IMR-90 (cell line): ENCODE results near the gene COLEC12. TPM values are rescaled to one million over a fixed set of nuclear protein-coding genes. Genes with fewer than 3 reads are reported as not detected.

Experiments used
- ATAC-seq: fragments of 200-7000 bp; cut with Tn5 transposase; 2 replicates; pipeline ENCODE4 v1.9.1; 2020; ENCODE audit warnings: low read depth, mild to moderate bottlenecking, moderate library complexity
- BruUV-seq: library from RNA; stranded (reverse); fragments of 400-500 nt; replicated peaks from 2 replicates; lab custom pipeline; 2021; lab: Mats Ljungman, UMichigan
- CTCF ChIA-PET: fragments of 300-600 bp; formaldehyde crosslinking; extraction: SDS; loops from one replicate; lab custom pipeline; 2021; ENCODE audit warnings: antibody characterized with exemption; lab: Yijun Ruan, JAX
- POLR2A ChIA-PET: fragments of 300-600 bp; sonication (Branson Sonifier 250); formaldehyde crosslinking; loops from one replicate; lab custom pipeline; 2022; ENCODE audit warnings: antibody characterized with exemption; ENCODE audit not compliant: unreplicated experiment; lab: Charles Lee
- DNase-seq: peaks from one replicate; pipeline ENCODE4 v3.0.0; 2013
- H2AFZ ChIP-seq: replicated peaks from 2 replicates; pipeline ENCODE3; 2013; ENCODE audit warnings: low read length, mild to moderate bottlenecking; ENCODE audit not compliant: poor library complexity
- H2AK5ac ChIP-seq: 2 replicates; pipeline ENCODE4 v1.6.1; 2013; ENCODE audit warnings: low read depth, low read length, inconsistent platforms
- H2AK9ac ChIP-seq: replicated peaks from 2 replicates; pipeline ENCODE3; 2013; ENCODE audit warnings: mild to moderate bottlenecking, low read depth, low read length, moderate library complexity; ENCODE audit not compliant: poor library complexity
- H2BK120ac ChIP-seq: 2 replicates; pipeline ENCODE4 v1.6.1; 2013; ENCODE audit warnings: low read depth, low read length, inconsistent platforms
- H2BK15ac ChIP-seq: 3 replicates; pipeline ENCODE4 v1.6.1; 2013; ENCODE audit warnings: low read depth, low read length, inconsistent platforms
- H2BK20ac ChIP-seq: 2 replicates; pipeline ENCODE4 v1.6.1; 2013; ENCODE audit warnings: low read depth, mild to moderate bottlenecking, inconsistent platforms, low read length, moderate library complexity
- H2BK5ac ChIP-seq: 2 replicates; pipeline ENCODE4 v1.6.1; 2013; ENCODE audit warnings: mild to moderate bottlenecking, low read depth, low read length, inconsistent platforms; ENCODE audit not compliant: poor library complexity, severe bottlenecking
- H3K14ac ChIP-seq: replicated peaks from 2 replicates; pipeline ENCODE4 v1.6.1; 2013; ENCODE audit warnings: low read depth, low read length, inconsistent platforms
- H3K18ac ChIP-seq: 2 replicates; pipeline ENCODE4 v1.6.1; 2013; ENCODE audit warnings: low read depth, low read length, control low read depth
- H3K23ac ChIP-seq: 2 replicates; pipeline ENCODE4 v1.6.1; 2013; ENCODE audit warnings: low read depth, low read length, inconsistent platforms
- H3K27ac ChIP-seq: 2 replicates; pipeline ENCODE4 v1.5.1; 2013; ENCODE audit warnings: mild to moderate bottlenecking, control low read depth, low read length; ENCODE audit not compliant: insufficient read depth
- H3K27me3 ChIP-seq: 2 replicates; pipeline ENCODE4 v1.6.1; 2013; ENCODE audit warnings: low read length; ENCODE audit not compliant: control insufficient read depth, insufficient read depth
- H3K36me3 ChIP-seq: 2 replicates; pipeline ENCODE4 v1.6.1; 2013; ENCODE audit warnings: low read length, mixed read lengths; ENCODE audit not compliant: control insufficient read depth, insufficient read depth
- H3K4ac ChIP-seq: 2 replicates; pipeline ENCODE4 v1.6.1; 2013; ENCODE audit warnings: low read depth, low read length, inconsistent platforms
- H3K4me1 ChIP-seq: 2 replicates; pipeline ENCODE4 v1.6.1; 2013; ENCODE audit warnings: low read length, mixed read lengths; ENCODE audit not compliant: control insufficient read depth, insufficient read depth
- H3K4me2 ChIP-seq: 2 replicates; pipeline ENCODE4 v1.6.1; 2013; ENCODE audit warnings: low read depth, mild to moderate bottlenecking, control low read depth, low read length, moderate library complexity
- H3K4me3 ChIP-seq: 2 replicates; pipeline ENCODE4 v1.5.1; 2013; ENCODE audit warnings: low read depth, mild to moderate bottlenecking, control low read depth, low read length, moderate library complexity; ENCODE audit not compliant: insufficient read depth
- H3K56ac ChIP-seq: 2 replicates; pipeline ENCODE4 v1.6.1; 2013; ENCODE audit warnings: low read length, inconsistent platforms; ENCODE audit not compliant: insufficient read depth; ENCODE audit errors: extremely low read depth
- H3K79me1 ChIP-seq, 2 experiments: 2 replicates each; pipeline ENCODE4 v1.6.1; 2013; ENCODE audit warnings: low read length in 2 of 2, inconsistent platforms in 1 of 2, low read depth in 1 of 2
- H3K9ac ChIP-seq: 2 replicates; pipeline ENCODE4 v1.6.1; 2013; ENCODE audit warnings: low read depth, low read length, control low read depth
- H3K9me1 ChIP-seq: 2 replicates; pipeline ENCODE4 v1.6.1; 2013; ENCODE audit warnings: low read length, inconsistent platforms; ENCODE audit not compliant: insufficient read depth
- H3K9me3 ChIP-seq: 2 replicates; pipeline ENCODE4 v1.6.1; 2013; ENCODE audit warnings: low read length; ENCODE audit not compliant: control insufficient read depth, insufficient read depth
- H4K20me1 ChIP-seq: 2 replicates; pipeline ENCODE4 v1.6.1; 2013; ENCODE audit warnings: low read length, inconsistent platforms; ENCODE audit not compliant: insufficient read depth
- H4K5ac ChIP-seq: 2 replicates; pipeline ENCODE4 v1.6.1; 2013; ENCODE audit warnings: mild to moderate bottlenecking, low read depth, low read length, control low read depth
- H4K8ac ChIP-seq, 2 experiments: 2 replicates each; pipeline ENCODE4 v1.6.1; 2013; ENCODE audit warnings: low read depth in 2 of 2, low read length in 2 of 2, control low read depth in 1 of 2, inconsistent platforms in 1 of 2
- H4K91ac ChIP-seq: 2 replicates; pipeline ENCODE4 v1.6.1; 2013; ENCODE audit warnings: low read depth, low read length, inconsistent platforms; ENCODE audit not compliant: insufficient read depth
- CEBPB ChIP-seq: IDR thresholded peaks from 2 replicates; pipeline ENCODE4 v1.6.1; 2012; ENCODE audit warnings: low read depth, low read length, improper control_type of control experiment
- MAZ ChIP-seq: IDR thresholded peaks from 2 replicates; pipeline ENCODE4 v1.6.1; 2012; ENCODE audit warnings: low read depth, mild to moderate bottlenecking, low read length, improper control_type of control experiment, moderate library complexity, borderline replicate concordance
- RCOR1 ChIP-seq: IDR thresholded peaks from 2 replicates; pipeline ENCODE4 v1.6.1; 2012; ENCODE audit warnings: mild to moderate bottlenecking, low read length, improper control_type of control experiment; ENCODE audit not compliant: insufficient replicate concordance
- WGBS, 2 experiments: methylation state at CpG; one replicate each; pipeline versions ENCODE4 v1.1.5 to v1.1.7; 2013; ENCODE audit warnings: missing lambda C conversion rate in 2 of 2; ENCODE audit not compliant: insufficient read length in 1 of 2; ENCODE audit errors: extremely low coverage in 2 of 2; 5-methylcytosine and 5-hydroxymethylcytosine counted together
- dilution Hi-C: fragments of 300-500 bp; cut with HindIII; formaldehyde crosslinking; loops from one replicate; pipeline ENCODE4 v1.14.3; 2018; ENCODE audit warnings: low sequenced_read_pairs; ENCODE audit not compliant: unreplicated experiment
- in situ Hi-C: fragments of 300-500 bp; cut with MboI; formaldehyde crosslinking; loops from 3 replicates; pipeline ENCODE4 v1.14.3; 2019; ENCODE audit warnings: low sequenced_read_pairs, inconsistent platforms, mixed read lengths
- intact Hi-C: fragments of 100-400 bp; cut with micrococcal nuclease; formaldehyde crosslinking; loops from 2 replicates; pipeline ENCODE4 v1.10.0; 2022
- polyA plus RNA-seq, 3 experiments: library from polyadenylated mRNA; depleted of rRNA; stranded (reverse); fragments of >200 nt; gene quantifications; 2 replicates each; pipeline ENCODE4 v1.2.3, GENCODE V29; 2012; ENCODE audit warnings: low replicate concordance in 1 of 3
- total RNA-seq: library from RNA; depleted of rRNA; stranded (reverse); fragments of >200 nt; gene quantifications from 2 replicates; pipeline ENCODE4 v1.2.3, GENCODE V29; 2012

COLEC12 gene
- total and polyA plus RNA-seq, 2 of the 4 experiments (the other 2 are of a cell fraction) = 1.0 to 2.3 TPM

- Histone ChIP-seq H3K14ac (no peak overlapping the region), H3K79me1 (no peaks in the 10 kb centered on the region), H4K91ac (no peak overlapping the region), H3K4ac (no peak overlapping the region), H2AK5ac (no peak overlapping the region), H3K18ac (no peak overlapping the region), H2BK5ac (no peak overlapping the region), H4K20me1 (no peaks in the 10 kb centered on the region), H3K4me2 (no peak overlapping the region), H3K4me1 (peaks cover 4% of the 10 kb centered on the region; the same call in 1 of the 2 replicates), H4K8ac (no peak overlapping the region; a peak in 1 of 4 replicates), H3K9ac (no peak overlapping the region), H2BK120ac (no peak overlapping the region), H3K9me1 (no peaks in the 10 kb centered on the region), H2BK15ac (no peak overlapping the region), H3K9me3 (no peaks in the 10 kb centered on the region), H3K4me3 (no peak overlapping the region), H3K27ac (no peak overlapping the region), H3K36me3 (no peaks in the 10 kb centered on the region), H2BK20ac (no peak overlapping the region), H2AK9ac (no peak overlapping the region), H3K23ac (no peak overlapping the region), H2AFZ (no peak overlapping the region), H3K27me3 (no peaks in the 10 kb centered on the region), H3K56ac (no peak overlapping the region), H4K5ac (no peak overlapping the region)
- intact Hi-C loops (no loop called here), dilution Hi-C loops (no loop called here), in situ Hi-C loops (no loop called here)
- ATAC-seq (no peak), DNase-seq (no peak)
- WGBS, 2 experiments = 100% methylated on average over 1 of the region's 3 CpGs; no CpG with 5 or more reads in 1 of the 2 experiments
- BruUV-seq = no TSS peak
- POLR2A ChIA-PET = no interaction called here
- CTCF ChIA-PET = no interaction called here
- TF ChIP-seq MAZ (no peak), CEBPB (peak; percentile 71), RCOR1 (no peak)
Measured at GRCh38 chr18:518081-518480, 17.6 kb upstream of the COLEC12 start.
